Measurements from ENCODE around the gene LYPLA2. TPM values are rescaled to one million over a fixed set of nuclear protein-coding genes. Genes with fewer than 3 reads are reported as not detected.

LYPLA2 gene
- total RNA-seq, 1 donor from 2014 or later, result 115 TPM

DNA sequence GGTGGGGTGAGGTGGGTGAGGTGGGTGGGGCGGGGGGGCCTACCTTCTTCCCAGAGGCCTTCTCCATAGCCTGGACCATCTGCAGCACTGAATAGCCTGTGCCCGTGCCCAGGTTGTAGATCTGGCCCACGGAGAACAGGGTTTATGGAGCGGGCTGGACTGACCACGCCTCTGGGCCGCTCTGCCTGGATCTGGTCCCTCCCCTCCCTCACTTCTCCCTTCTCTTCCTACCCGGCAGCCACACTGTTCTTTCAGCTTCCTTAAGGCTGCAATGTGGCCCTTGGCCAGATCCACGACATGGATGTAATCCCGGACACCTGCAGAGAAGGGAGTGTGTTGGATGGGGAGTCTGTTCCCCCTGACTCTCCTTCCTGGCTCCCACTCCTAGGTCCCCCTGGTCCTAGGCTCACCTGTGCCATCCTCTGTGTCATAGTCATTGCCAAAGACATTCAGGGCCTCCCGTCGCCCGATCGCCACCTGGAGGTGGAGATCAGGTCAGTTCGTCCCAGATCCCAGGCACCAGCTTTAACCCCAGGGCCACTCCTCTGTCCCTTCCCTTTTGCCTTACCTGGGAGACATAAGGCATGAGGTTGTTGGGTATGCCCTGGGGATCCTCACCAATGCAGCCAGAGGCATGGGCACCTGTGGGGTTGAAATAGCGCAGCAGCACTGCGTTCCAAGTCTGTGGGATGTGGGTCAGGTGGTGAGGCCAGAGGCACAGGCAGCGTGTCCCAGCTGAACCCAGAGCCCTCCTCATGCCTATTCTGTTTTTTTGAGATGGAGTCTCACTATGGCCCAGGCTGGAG is 5.7 kb downstream of the LYPLA2 start:
- no peaks in the 10 kb centered on the region for H3K9me3 Mint-ChIP-seq (ENCODE audit: low read depth)
- TF ChIP-seq, protein P1, sequence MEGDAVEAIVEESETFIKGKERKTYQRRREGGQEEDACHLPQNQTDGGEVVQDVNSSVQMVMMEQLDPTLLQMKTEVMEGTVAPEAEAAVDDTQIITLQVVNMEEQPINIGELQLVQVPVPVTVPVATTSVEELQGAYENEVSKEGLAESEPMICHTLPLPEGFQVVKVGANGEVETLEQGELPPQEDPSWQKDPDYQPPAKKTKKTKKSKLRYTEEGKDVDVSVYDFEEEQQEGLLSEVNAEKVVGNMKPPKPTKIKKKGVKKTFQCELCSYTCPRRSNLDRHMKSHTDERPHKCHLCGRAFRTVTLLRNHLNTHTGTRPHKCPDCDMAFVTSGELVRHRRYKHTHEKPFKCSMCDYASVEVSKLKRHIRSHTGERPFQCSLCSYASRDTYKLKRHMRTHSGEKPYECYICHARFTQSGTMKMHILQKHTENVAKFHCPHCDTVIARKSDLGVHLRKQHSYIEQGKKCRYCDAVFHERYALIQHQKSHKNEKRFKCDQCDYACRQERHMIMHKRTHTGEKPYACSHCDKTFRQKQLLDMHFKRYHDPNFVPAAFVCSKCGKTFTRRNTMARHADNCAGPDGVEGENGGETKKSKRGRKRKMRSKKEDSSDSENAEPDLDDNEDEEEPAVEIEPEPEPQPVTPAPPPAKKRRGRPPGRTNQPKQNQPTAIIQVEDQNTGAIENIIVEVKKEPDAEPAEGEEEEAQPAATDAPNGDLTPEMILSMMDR (IDR thresholded peaks at IDR 0.05; ENCODE audit: unreplicated experiment), result peak; percentile 8
- no peak overlapping the region for H3K4me3 Mint-ChIP-seq (ENCODE audit: low read depth)
- peaks cover 16% of the 10 kb centered on the region for H3K4me1 Mint-ChIP-seq (ENCODE audit: low read depth)
- no peak for DNase-seq (ENCODE audit: low spot score, unreplicated experiment)
- H3K27me3 Mint-ChIP-seq, result no peaks in the 10 kb centered on the region
- H3K36me3 Mint-ChIP-seq (ENCODE audit: insufficient read depth), result peaks cover 6% of the 10 kb centered on the region
- peak overlapping the region; percentile 41 for H3K27ac Mint-ChIP-seq

- H3K36me3 Mint-ChIP-seq (ENCODE audit: insufficient read depth), result peaks cover 6% of the 10 kb centered on the region
- no peak overlapping the region for H3K4me3 Mint-ChIP-seq (ENCODE audit: low read depth)
- no peaks in the 10 kb centered on the region for H3K27me3 Mint-ChIP-seq
- peaks cover 13% of the 10 kb centered on the region for H3K4me1 Mint-ChIP-seq (ENCODE audit: low read depth)
- no peak overlapping the region for H3K27ac Mint-ChIP-seq
- no peaks in the 10 kb centered on the region for H3K9me3 Mint-ChIP-seq (ENCODE audit: low read depth)
- TF ChIP-seq, protein P1 (IDR thresholded peaks at IDR 0.05; ENCODE audit: unreplicated experiment), result no peak
- DNase-seq (ENCODE audit: low spot score, unreplicated experiment), result no peak
These were observed 6.8 kb downstream of the LYPLA2 start for GRCh38 chr1:23797478-23798448.

DNA sequence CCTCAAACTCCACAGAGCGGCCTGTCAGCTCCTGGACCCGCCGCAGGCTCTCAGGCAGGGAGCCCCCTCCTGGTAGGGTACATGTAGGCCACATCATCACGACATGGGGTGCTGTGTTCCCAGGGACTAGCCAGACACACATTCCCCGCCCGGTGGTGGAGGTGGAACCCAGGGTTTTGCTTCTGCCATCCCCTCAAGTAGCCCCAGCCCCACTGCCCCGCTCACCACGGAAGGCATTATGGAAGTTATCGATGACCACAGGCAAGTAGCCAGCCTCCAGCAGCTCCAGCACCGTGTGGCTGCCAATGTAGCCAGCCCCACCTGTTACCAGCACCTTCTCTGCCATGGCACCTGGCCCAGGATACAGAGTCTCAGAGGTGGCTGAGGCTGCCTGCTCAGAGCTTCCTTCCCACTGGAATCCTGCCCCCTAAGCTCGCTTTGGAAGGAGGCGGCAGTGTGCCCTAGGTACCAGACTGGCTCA is 7.8 kb downstream of the LYPLA2 start:
- peak overlapping the region; percentile 89 for H3K4me3 Mint-ChIP-seq (ENCODE audit: low read depth)
- no peaks in the 10 kb centered on the region for H3K9me3 Mint-ChIP-seq (ENCODE audit: low read depth)
- TF ChIP-seq, protein P1 (IDR thresholded peaks at IDR 0.05; ENCODE audit: unreplicated experiment), result no peak
- no peak overlapping the region for H3K27ac Mint-ChIP-seq
- peaks cover 13% of the 10 kb centered on the region for H3K4me1 Mint-ChIP-seq (ENCODE audit: low read depth)
- peaks cover 6% of the 10 kb centered on the region for H3K36me3 Mint-ChIP-seq (ENCODE audit: insufficient read depth)
- DNase-seq (ENCODE audit: low spot score, unreplicated experiment), result no peak
- no peaks in the 10 kb centered on the region for H3K27me3 Mint-ChIP-seq

DNA sequence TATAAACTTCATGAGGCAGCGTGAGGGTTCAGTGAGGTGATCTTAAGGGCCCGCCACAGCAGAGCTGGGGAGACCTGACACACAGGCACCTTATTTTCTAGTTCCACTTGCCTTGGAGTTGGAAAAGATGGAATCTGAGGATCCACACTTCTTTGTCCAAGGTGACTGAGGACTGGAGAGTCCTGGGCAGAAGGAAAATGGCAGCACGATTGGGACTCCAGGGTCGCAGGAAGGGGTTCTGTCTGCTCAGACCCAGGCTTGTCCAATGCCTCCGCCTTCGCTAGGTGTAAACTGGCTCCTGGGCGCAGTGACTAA is 8.3 kb downstream of the LYPLA2 start:
- H3K9me3 Mint-ChIP-seq (ENCODE audit: low read depth), result no peaks in the 10 kb centered on the region
- peak overlapping the region; percentile 99 for H3K27ac Mint-ChIP-seq
- no peak for DNase-seq (ENCODE audit: low spot score, unreplicated experiment)
- H3K4me1 Mint-ChIP-seq (ENCODE audit: low read depth), result peaks cover 13% of the 10 kb centered on the region
- peaks cover 6% of the 10 kb centered on the region for H3K36me3 Mint-ChIP-seq (ENCODE audit: insufficient read depth)
- H3K4me3 Mint-ChIP-seq (ENCODE audit: low read depth), result peak overlapping the region; percentile 89
- no peaks in the 10 kb centered on the region for H3K27me3 Mint-ChIP-seq
- TF ChIP-seq, protein P1 (IDR thresholded peaks at IDR 0.05; ENCODE audit: unreplicated experiment), result no peak

All from progenitor cell of endocrine pancreas (in vitro differentiated cells).